Nephron (organoid): Measurements from ENCODE around the gene KCNN1.
A peak's percentile ranks its signal among the peaks of the same experiment; 100 is the strongest.

ENCODE experiments used
- H3K27ac Mint-ChIP-seq, 3 experiments: 2 replicates each; pipeline ENCODE4 v1.8.0; 2020; ENCODE audit warnings: mixed read lengths in 3 of 3, mild to moderate bottlenecking in 2 of 3, moderate library complexity in 1 of 3
- H3K27me3 Mint-ChIP-seq: 2 replicates; pipeline ENCODE4 v1.8.0; 2021; ENCODE audit warnings: low read depth, mild to moderate bottlenecking, moderate library complexity, mixed read lengths
- H3K36me3 Mint-ChIP-seq: 2 replicates; pipeline ENCODE4 v1.8.0; 2020; ENCODE audit warnings: low read depth, mixed read lengths
- H3K4me1 Mint-ChIP-seq: 2 replicates; pipeline ENCODE4 v1.8.0; 2020; ENCODE audit warnings: mixed read lengths
- H3K4me3 Mint-ChIP-seq, 3 experiments: 2 replicates each; pipeline ENCODE4 v1.8.0; 2020; ENCODE audit warnings: mild to moderate bottlenecking in 3 of 3, mixed read lengths in 3 of 3, moderate library complexity in 2 of 3
- H3K9me3 Mint-ChIP-seq: 2 replicates; pipeline ENCODE4 v1.8.0; 2020; ENCODE audit warnings: mixed read lengths
- TF ChIP-seq, protein P1 (sequence below), 3 experiments: fragments of 200-600 bp; sonication (generic); IDR thresholded peaks; one replicate each; pipeline ENCODE4 v1.5.0; 2021; ENCODE audit warnings: antibody characterized with exemption in 3 of 3; ENCODE audit not compliant: unreplicated experiment in 3 of 3

KCNN1 gene

DNA sequence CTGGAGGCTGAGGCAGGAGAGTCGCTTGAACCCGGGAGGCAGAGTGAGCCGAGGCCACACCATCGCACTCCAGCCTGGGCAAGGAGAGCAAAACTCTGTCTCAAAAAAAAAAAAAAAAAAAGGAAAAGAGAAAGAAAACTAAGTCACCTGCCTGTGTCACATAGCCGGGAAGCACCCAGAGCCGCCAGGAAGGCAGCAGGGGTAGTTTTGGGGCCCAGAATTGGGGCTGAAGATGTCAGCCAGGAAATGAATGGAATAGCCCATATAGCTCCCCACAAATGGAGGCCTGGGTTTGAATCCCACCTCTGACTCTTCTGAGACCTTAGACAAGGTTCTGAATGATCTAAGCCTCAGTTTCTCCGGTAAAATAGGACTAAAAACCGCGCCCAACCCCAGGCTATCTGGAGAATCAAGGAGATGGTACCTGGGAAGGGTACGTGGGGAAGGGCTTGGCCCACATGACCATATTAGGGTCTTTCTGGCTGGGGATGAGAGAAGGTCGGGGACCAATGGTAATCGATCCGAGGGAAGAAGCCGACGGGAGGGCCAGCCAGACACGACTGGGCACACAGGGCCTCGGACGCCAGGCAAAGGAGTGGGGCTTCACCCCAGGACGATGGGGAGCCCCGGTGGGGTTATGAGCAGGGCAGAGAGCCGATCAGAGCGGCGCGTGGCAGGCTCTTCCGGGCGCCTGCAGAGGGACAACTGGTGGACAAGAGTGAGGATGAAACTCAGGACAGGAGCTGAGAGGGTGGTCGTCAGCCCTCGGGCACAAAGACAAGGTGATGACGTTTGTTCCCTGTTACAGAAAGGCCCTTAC lies 19.7 kb upstream of the KCNN1 start:
- Mint-ChIP-seq H3K9me3 (no peaks in the 10 kb centered on the region), H3K36me3 (peaks cover 4% of the 10 kb centered on the region), H3K27me3 (peaks cover 36% of the 10 kb centered on the region), H3K4me3 (peak overlapping the region; percentile 86), H3K4me1 (peaks cover 43% of the 10 kb centered on the region), H3K27ac (peak overlapping the region in 2 of 3 experiments; percentile 47 to 80)
- TF ChIP-seq, protein P1, sequence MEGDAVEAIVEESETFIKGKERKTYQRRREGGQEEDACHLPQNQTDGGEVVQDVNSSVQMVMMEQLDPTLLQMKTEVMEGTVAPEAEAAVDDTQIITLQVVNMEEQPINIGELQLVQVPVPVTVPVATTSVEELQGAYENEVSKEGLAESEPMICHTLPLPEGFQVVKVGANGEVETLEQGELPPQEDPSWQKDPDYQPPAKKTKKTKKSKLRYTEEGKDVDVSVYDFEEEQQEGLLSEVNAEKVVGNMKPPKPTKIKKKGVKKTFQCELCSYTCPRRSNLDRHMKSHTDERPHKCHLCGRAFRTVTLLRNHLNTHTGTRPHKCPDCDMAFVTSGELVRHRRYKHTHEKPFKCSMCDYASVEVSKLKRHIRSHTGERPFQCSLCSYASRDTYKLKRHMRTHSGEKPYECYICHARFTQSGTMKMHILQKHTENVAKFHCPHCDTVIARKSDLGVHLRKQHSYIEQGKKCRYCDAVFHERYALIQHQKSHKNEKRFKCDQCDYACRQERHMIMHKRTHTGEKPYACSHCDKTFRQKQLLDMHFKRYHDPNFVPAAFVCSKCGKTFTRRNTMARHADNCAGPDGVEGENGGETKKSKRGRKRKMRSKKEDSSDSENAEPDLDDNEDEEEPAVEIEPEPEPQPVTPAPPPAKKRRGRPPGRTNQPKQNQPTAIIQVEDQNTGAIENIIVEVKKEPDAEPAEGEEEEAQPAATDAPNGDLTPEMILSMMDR (IDR thresholded peaks at IDR 0.05; ENCODE audit: unreplicated experiment in 3 of 3), result no peak

DNA sequence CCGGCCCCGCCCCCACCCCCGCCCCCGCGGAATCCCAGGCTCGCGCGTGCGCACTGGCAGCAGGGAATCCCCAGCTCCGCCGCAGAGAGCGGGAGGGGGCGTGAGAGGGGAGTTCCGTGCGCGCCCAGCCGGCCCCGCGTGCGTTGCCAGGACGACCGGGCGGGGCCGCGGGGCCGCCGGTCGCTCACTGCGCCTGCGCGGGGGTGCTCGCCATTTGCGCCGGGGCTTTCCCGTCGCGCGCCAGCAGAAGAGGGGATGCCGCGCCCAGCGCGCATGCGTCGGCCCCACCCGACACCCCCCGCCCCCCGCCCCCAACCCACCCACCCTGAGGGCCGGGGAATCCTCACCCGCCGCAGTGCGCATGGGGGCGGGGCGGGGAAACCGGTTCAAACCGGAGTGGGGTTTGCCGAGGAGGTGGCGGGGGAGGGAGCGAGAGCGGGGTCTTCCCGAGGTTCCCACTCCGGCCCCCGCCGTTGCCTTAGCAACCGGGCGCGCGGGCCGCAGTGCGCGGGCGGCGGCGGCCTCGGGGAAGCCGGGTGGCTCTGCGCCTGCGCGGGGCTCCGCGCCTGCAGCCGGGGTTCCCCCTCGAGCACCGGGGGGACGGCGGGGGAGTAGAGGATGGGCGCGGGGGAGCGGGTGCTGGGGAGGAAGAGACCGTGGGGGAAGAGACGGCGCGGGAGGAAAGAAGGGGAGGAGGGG lies 18.9 kb upstream of the KCNN1 start:
- Mint-ChIP-seq H3K36me3 (peaks cover 4% of the 10 kb centered on the region), H3K4me1 (peaks cover 43% of the 10 kb centered on the region), H3K27ac (peak overlapping the region in 2 of 3 experiments; percentile 62 to 91), H3K27me3 (peaks cover 41% of the 10 kb centered on the region), H3K9me3 (no peaks in the 10 kb centered on the region), H3K4me3 (peak overlapping the region; percentile 69 to 86 (median 81))
- TF ChIP-seq, protein P1 (IDR thresholded peaks at IDR 0.05; ENCODE audit: unreplicated experiment in 3 of 3), result no peak

DNA sequence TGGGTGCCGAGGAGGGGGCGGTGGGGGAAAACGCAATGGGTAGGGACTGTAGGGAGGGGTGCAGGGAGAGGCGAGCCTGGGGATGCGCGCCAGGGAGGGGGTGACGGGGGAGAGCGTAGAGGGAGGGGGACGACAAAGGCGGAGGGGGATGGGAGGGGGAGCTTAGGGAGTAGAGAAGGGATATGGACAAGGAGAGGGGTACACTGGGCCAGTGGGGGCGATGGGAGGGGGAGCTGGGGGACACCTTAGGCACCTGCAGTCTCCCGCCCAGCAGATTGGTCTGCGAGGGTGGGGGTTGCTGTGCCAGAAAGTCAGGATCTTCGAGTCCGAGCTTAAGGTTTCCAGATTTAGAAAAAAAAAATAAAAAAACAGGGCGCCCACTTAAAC lies 18.4 kb upstream of the KCNN1 start:
- Mint-ChIP-seq H3K4me3 (peak overlapping the region; percentile 69 to 81 (median 75)), H3K4me1 (peaks cover 47% of the 10 kb centered on the region), H3K27me3 (peaks cover 46% of the 10 kb centered on the region), H3K36me3 (peaks cover 4% of the 10 kb centered on the region), H3K9me3 (no peaks in the 10 kb centered on the region), H3K27ac (peak overlapping the region in 2 of 3 experiments; percentile 62 to 91)
- TF ChIP-seq, protein P1 (IDR thresholded peaks at IDR 0.05; ENCODE audit: unreplicated experiment in 3 of 3), result no peak

DNA sequence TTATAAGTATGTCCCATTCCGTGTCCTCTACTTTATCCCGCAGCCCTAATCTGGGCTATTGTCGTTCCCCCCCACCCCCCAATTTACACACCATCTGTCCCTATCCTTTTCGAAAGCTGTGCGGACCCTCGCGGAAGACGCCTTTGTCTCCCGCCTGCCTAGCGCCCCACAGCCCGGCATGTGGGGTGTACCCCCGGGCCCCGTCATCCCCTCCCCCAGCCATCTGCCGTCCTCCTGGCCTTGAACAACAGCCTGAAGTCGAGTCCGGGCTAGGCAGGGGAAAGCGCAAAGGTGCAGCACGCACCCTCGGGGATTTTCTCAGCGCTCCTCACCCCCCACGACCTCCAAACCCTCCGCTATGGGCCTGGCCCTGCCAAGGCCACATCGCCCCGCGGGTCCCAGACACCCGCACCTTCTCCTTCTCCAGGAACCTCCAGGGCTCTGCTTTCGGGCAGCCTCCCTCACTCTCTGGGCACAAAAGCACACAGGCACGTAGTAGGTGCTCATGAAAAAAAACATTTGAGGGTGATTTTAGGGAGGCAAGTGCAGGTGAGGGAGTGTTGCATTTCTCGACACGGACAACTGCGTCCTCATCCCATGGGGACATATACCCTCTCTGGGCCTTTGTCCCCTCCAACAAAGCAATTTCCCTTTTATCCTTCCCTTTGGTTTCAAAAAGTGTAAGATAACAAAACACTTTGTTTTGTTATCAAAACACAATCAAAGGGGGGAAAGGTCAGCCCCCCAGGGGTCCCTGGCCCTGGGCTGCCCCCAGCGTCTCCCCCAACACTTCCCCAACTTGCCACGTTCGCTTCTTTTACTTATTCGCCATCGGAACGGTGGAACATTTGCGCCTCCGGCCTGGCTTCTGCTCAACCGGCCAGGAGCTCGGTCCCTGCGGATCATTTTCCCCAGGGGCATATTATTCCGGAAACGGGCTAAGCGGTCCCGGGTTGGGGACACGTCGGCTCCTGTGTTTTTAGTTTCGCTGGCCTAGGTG lies 17.7 kb upstream of the KCNN1 start:
- TF ChIP-seq, protein P1 (IDR thresholded peaks at IDR 0.05; ENCODE audit: unreplicated experiment in 3 of 3), result no peak
- H3K9me3 Mint-ChIP-seq, result no peaks in the 10 kb centered on the region
- peaks cover 47% of the 10 kb centered on the region for H3K4me1 Mint-ChIP-seq
- H3K27me3 Mint-ChIP-seq, result peaks cover 54% of the 10 kb centered on the region
- H3K36me3 Mint-ChIP-seq, result peaks cover 2% of the 10 kb centered on the region
- peak overlapping the region; percentile 69 to 81 (median 75) for H3K4me3 Mint-ChIP-seq
- H3K27ac Mint-ChIP-seq, result peak overlapping the region; percentile 40 to 91 (median 62)

DNA sequence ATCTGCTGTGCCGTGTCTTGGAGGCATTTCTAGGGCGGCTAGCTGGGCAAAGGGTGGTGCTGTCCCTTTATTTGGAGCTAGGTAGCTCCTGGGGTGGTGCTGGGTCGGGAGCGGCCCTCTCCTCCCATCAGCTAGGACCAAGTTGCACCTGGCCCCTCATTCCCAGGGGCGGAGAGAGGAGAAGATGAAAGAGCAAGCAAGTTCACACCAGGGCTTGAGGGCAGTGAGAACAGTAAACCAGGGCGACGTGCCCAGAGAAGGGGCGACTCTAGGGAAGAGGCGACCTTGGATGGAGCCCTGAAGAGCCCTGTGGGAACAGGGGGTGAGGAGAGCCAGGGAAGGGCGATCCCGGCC lies 17.0 kb upstream of the KCNN1 start:
- Mint-ChIP-seq H3K4me3 (peak overlapping the region; percentile 69 to 81 (median 75)), H3K9me3 (no peaks in the 10 kb centered on the region), H3K4me1 (peaks cover 44% of the 10 kb centered on the region), H3K27ac (peak overlapping the region; percentile 40 to 91 (median 67)), H3K36me3 (no peaks in the 10 kb centered on the region), H3K27me3 (peaks cover 56% of the 10 kb centered on the region)
- TF ChIP-seq, protein P1 (IDR thresholded peaks at IDR 0.05; ENCODE audit: unreplicated experiment in 3 of 3), result no peak
